ENCODE measurements around the gene SPATA31C2.

DNA sequence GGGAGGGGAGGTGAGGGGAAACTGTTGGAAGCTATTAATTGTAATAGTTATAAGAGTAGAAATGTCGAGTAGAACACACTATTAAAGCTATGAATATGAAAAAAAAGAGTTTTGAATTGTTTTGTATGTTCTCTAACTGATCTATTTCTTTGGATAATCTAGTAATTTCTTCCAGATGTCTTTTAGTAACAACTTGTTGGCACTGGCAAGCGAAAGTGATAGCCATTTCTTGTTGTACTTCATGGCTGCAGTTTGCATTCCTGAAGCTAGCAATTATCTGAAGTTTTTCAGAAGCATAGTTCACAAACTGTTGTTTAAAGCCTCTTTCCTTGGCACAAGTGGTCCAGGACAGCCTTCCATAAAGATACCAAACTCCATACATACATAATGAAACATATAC lies 49.4 kb upstream of the SPATA31C2 start:
- TF ChIP-seq, protein P1, sequence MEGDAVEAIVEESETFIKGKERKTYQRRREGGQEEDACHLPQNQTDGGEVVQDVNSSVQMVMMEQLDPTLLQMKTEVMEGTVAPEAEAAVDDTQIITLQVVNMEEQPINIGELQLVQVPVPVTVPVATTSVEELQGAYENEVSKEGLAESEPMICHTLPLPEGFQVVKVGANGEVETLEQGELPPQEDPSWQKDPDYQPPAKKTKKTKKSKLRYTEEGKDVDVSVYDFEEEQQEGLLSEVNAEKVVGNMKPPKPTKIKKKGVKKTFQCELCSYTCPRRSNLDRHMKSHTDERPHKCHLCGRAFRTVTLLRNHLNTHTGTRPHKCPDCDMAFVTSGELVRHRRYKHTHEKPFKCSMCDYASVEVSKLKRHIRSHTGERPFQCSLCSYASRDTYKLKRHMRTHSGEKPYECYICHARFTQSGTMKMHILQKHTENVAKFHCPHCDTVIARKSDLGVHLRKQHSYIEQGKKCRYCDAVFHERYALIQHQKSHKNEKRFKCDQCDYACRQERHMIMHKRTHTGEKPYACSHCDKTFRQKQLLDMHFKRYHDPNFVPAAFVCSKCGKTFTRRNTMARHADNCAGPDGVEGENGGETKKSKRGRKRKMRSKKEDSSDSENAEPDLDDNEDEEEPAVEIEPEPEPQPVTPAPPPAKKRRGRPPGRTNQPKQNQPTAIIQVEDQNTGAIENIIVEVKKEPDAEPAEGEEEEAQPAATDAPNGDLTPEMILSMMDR (conservative IDR thresholded peaks at IDR 0.05; ENCODE audit: low read length) = no peak
- TF ChIP-seq EZH2phosphoT487 (IDR thresholded peaks at IDR 0.05; ENCODE audit: borderline replicate concordance, low read depth, low read length) = no peak
